ENCODE measurements around the gene MED25. TPM values are rescaled to one million over a fixed set of nuclear protein-coding genes. Genes with fewer than 3 reads are reported as not detected.

Gene MED25
- total RNA-seq, 2 donors from 2014 or later = 46.1 to 77.2 TPM

DNA sequence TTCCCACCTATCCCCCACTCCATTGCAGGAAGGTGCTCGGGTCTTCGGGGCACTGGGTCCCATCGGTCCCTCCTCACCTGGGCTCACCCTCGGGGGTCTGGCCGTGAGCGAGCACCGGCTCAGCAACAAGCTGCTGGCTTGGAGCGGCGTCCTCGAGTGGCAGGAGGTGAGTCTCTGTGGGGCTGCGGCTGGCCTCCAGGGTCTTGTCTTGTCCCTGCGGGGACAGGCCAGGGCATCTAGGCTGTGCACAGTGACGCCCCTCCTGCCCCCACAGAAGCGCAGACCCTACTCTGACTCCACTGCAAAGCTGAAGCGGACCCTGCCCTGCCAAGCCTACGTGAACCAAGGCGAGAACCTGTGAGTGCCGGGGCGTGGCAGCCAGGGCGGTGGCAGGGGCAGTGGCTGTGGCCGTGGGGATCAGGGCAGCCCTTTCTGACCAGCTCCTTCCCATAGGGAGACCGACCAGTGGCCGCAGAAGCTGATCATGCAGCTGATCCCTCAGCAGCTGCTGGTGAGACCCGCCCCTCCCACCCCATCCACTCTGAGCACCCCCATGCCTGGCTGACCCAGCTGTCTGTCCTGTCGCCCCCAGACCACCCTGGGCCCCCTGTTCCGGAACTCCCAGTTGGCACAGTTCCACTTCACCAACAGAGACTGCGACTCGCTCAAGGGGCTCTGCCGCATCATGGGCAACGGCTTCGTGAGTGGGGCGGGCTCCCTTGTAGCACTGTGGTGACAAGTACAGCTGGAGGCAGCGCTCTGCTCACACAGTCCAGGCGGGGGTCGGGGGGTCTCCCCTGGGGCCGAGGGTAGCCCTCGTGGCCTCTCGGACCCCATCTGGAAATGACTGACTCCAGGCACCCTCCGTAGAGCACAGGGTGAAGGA is 36.5 kb downstream of the MED25 start:
- TF ChIP-seq CTCF (IDR thresholded peaks at IDR 0.05) = no peak
- intact Hi-C loops (cut with DNase I) = no loop called here
- H3K4me1 ChIP-seq = peaks cover 7% of the 10 kb centered on the region
- no peaks in the 10 kb centered on the region for H3K9me3 ChIP-seq
- no peak overlapping the region for H3K4me3 ChIP-seq
- no peak overlapping the region for H3K27ac ChIP-seq
- H3K36me3 ChIP-seq = peaks cover 11% of the 10 kb centered on the region
- peak; percentile 34 for DNase-seq
- no peaks in the 10 kb centered on the region for H3K27me3 ChIP-seq
- no peak overlapping the region for H3K9ac ChIP-seq (ENCODE audit: low read depth in 2 of 2, low read length in 2 of 2)

- H3K9me3 ChIP-seq = no peaks in the 10 kb centered on the region
- H3K27ac ChIP-seq = no peak overlapping the region
- no peaks in the 10 kb centered on the region for H3K27me3 ChIP-seq
- TF ChIP-seq CTCF (IDR thresholded peaks at IDR 0.05) = no peak
- peaks cover 7% of the 10 kb centered on the region for H3K4me1 ChIP-seq
- intact Hi-C loops (cut with DNase I) = no loop called here
- H3K4me3 ChIP-seq = no peak overlapping the region
- no peak overlapping the region for H3K9ac ChIP-seq (ENCODE audit: low read depth in 2 of 2, low read length in 2 of 2)
- no peak for DNase-seq
- H3K36me3 ChIP-seq = peaks cover 11% of the 10 kb centered on the region
Observed at GRCh38 chr19:49855277-49855675, 37.2 kb downstream of the MED25 start.

DNA sequence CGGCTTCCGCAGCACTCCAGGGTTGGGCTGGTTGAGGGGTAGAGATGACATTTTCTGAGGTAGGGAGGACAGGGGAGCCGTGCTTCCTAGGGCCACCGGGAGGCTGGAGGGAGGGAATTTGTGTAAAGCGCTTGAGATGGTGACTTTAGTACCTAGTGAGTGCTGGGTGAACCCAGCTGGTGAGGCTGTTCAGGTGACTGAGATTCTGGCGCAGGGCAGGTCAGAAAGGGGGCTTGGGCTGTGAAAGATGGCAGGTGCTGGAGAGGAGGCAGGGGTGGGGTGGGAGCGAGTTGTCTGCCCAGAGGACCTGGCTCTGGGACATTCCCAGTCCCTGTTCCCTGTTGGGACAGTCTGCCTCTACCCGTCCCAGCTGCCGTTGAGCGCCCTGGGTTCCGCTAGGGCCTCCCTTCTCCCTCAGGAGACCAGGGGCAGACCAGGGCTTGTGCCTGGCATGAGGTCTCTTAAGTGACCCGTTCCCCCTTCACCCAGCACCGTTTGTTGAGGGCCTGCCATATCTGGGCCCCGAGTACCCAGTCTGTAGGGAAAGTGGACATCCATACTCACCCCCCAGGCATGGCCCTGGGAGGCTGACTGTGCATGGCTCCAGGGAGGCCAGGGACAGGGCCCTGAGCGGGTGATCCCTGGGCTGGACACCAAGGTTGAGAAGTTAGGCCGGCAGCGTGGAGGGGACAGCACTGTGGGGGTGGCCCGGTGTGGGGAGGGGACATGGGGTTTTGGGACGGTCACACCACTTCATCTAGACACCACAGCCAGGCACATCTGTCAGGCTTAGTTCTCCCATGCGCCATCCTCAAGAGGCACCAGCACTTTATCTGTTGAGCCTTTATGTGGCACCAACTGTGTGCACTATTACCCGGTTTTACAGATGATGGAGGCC is 37.8 kb downstream of the MED25 start:
- DNase-seq = peak; percentile 21
- no peaks in the 10 kb centered on the region for H3K27me3 ChIP-seq
- H3K9me3 ChIP-seq = no peaks in the 10 kb centered on the region
- H3K4me3 ChIP-seq = no peak overlapping the region
- H3K36me3 ChIP-seq = peaks cover 11% of the 10 kb centered on the region
- no peak for TF ChIP-seq CTCF (IDR thresholded peaks at IDR 0.05)
- H3K27ac ChIP-seq = no peak overlapping the region
- H3K9ac ChIP-seq (ENCODE audit: low read depth in 2 of 2, low read length in 2 of 2) = no peak overlapping the region
- peaks cover 7% of the 10 kb centered on the region for H3K4me1 ChIP-seq
- intact Hi-C loops (cut with DNase I) = no loop called here

DNA sequence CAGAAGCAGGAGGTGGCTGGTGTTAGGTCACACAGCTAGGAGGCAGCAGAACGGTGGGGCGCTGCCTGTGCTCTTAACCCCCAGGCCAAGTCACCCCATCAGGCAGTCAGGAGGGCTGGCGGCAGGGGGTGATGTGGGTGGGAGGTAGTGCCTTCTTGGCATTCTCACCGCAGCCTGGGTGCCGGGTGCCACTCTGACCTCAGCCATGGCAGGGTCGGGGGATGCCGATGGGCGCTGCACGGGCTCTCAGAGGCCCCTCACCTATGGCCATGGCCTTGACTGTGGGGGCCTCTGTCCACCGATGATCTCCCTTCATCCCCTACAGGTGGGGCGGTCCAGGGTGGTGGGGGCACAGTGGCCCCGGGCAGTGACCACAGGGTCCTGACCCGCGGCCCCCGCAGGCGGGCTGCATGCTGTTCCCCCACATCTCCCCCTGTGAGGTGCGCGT is 38.5 kb downstream of the MED25 start:
- TF ChIP-seq CTCF (IDR thresholded peaks at IDR 0.05) = no peak
- Histone ChIP-seq H3K9me3 (no peaks in the 10 kb centered on the region), H3K36me3 (peaks cover 11% of the 10 kb centered on the region), H3K27me3 (no peaks in the 10 kb centered on the region), H3K9ac (ENCODE audit: low read depth in 2 of 2, low read length in 2 of 2) (no peak overlapping the region), H3K4me3 (no peak overlapping the region), H3K4me1 (peaks cover 7% of the 10 kb centered on the region), H3K27ac (no peak overlapping the region)
- no peak for DNase-seq
- intact Hi-C loops (cut with DNase I) = no loop called here

DNA sequence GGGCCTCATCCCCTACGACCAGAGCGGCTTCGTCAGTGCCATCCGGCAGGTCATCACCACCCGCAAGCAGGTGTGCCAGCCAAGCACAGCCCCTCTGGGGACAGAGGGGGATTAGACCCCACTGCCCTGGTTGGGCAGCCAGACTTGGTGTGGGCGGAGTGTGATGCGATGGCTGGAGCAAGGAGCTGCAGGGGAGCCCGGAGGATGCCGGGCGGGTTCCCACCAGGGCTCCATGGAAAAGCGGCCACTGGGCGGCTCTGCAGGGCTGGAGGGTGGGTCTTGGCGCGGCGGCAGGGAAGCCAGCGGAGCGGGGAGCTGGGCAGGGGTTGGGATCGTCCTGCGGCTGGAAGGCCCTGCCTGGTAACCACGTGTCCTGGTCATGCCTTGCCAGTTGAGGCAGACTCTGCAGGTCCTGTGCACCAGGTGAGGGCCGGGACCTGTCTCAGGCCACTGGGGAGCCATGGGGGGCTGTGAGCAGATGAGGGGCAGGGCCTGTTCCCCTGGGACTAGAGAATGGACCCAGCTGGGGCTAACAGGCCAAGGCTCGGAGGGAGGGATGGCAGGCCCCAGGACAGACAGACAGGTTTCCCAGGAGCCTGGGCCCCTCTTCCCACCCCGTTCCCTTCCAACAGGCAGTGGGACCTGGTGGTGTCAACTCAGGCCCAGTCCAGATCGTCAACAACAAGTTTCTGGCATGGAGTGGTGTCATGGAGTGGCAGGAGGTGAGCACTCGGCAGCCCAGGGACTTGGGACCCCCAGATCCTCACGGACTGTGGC is 39.2 kb downstream of the MED25 start:
- no peak for DNase-seq
- H3K27ac ChIP-seq = no peak overlapping the region
- no peak overlapping the region for H3K9ac ChIP-seq (ENCODE audit: low read depth in 2 of 2, low read length in 2 of 2)
- TF ChIP-seq CTCF (IDR thresholded peaks at IDR 0.05) = no peak
- no peaks in the 10 kb centered on the region for H3K9me3 ChIP-seq
- intact Hi-C loops (cut with DNase I) = no loop called here
- H3K4me3 ChIP-seq = no peak overlapping the region
- peaks cover 11% of the 10 kb centered on the region for H3K36me3 ChIP-seq
- no peaks in the 10 kb centered on the region for H3K27me3 ChIP-seq
- H3K4me1 ChIP-seq = peaks cover 7% of the 10 kb centered on the region

Data from colonic mucosa (tissue), 4 donors.